T-cell (primary cell): Measurements from ENCODE around the gene FOXJ3. TPM values are rescaled to one million over a fixed set of nuclear protein-coding genes. Genes with fewer than 3 reads are reported as not detected.

Experiments
- ATAC-seq, 4 experiments: fragments of 200-7000 bp in 3 of 4; fragments of 150-1000 bp in 1 of 4; cut with Tn5 transposase; replicated peaks in 1 of 4; 1 replicate in 3 of 4; 2 replicates in 1 of 4; pipeline ENCODE4 v1.10.0; 2021; ENCODE audit warnings: moderate library complexity in 3 of 4, mild to moderate bottlenecking in 2 of 4, moderate number of reproducible peaks in 1 of 4
- CTCF ChIA-PET, 2 donors: fragments of 300-600 bp; sonication (Branson Sonifier 250); formaldehyde crosslinking; loops; one replicate each; lab custom pipeline; 2022; ENCODE audit warnings: antibody characterized with exemption in 2 of 2; lab: Charles Lee
- POLR2A ChIA-PET, 2 donors: fragments of 300-600 bp; sonication (Branson Sonifier 250); formaldehyde crosslinking; loops; one replicate each; lab custom pipeline; 2022; ENCODE audit warnings: antibody characterized with exemption in 2 of 2; lab: Charles Lee
- DNase-seq, 35 experiments: peaks; one replicate each; pipeline versions ENCODE4 v3.0.0 to v3.0.0-alpha.2; 2013 to 2023
- H3K27ac ChIP-seq: one replicate; pipeline ENCODE4 v1.5.1; 2013; ENCODE audit warnings: low read length
- H3K27me3 ChIP-seq, 2 experiments: replicated peaks in 1 of 2; 1 replicate in 1 of 2; 2 replicates in 1 of 2; pipeline versions ENCODE4 v1.6.1 to v1.7.0; 2013; ENCODE audit warnings: low read length in 1 of 2, mixed read lengths in 1 of 2; ENCODE audit not compliant: control insufficient read depth in 2 of 2, insufficient read depth in 2 of 2; ENCODE audit errors: extremely low read depth in 1 of 2
- H3K36me3 ChIP-seq, 2 donors: 1 replicate in 1 of 2; 2 replicates in 1 of 2; pipeline versions ENCODE4 v1.6.1 to v1.7.0; 2013; ENCODE audit warnings: low read length in 1 of 2; ENCODE audit not compliant: control insufficient read depth in 2 of 2, insufficient read depth in 1 of 2; ENCODE audit errors: extremely low read depth in 1 of 2
- H3K4me1 ChIP-seq, 2 experiments: 1 replicate in 1 of 2; 2 replicates in 1 of 2; pipeline versions ENCODE4 v1.6.1 to v1.7.0; 2013; ENCODE audit warnings: low read length in 2 of 2, mixed read lengths in 1 of 2; ENCODE audit not compliant: insufficient read depth in 2 of 2, control insufficient read depth in 1 of 2; ENCODE audit errors: extremely low read depth in 1 of 2
- H3K4me3 ChIP-seq, 2 donors: 1 replicate in 1 of 2; 2 replicates in 1 of 2; pipeline versions ENCODE4 v1.5.1 to v1.7.0; 2013; ENCODE audit warnings: mild to moderate bottlenecking in 2 of 2, low read length in 1 of 2, moderate library complexity in 1 of 2; ENCODE audit not compliant: control insufficient read depth in 1 of 2; ENCODE audit errors: extremely low read depth in 1 of 2
- H3K9me3 ChIP-seq: 2 replicates; pipeline ENCODE4 v1.7.0; 2013
- H3K27ac Mint-ChIP-seq, 2 donors: one replicate each; pipeline ENCODE4 v1.8.0; 2020 to 2021; ENCODE audit warnings: mild to moderate bottlenecking in 2 of 2, mixed read lengths in 2 of 2
- H3K27me3 Mint-ChIP-seq, 2 donors: one replicate each; pipeline ENCODE4 v1.8.0; 2021 to 2022; ENCODE audit warnings: mixed read lengths in 2 of 2
- H3K36me3 Mint-ChIP-seq: one replicate; pipeline ENCODE4 v1.8.0; 2021; ENCODE audit warnings: mixed read lengths
- H3K4me1 Mint-ChIP-seq, 3 donors: one replicate each; pipeline ENCODE4 v1.8.0; 2020 to 2022; ENCODE audit warnings: mixed read lengths in 3 of 3, mild to moderate bottlenecking in 1 of 3
- H3K4me3 Mint-ChIP-seq, 3 donors: one replicate each; pipeline ENCODE4 v1.8.0; 2020 to 2022; ENCODE audit warnings: mild to moderate bottlenecking in 3 of 3, mixed read lengths in 3 of 3, moderate library complexity in 3 of 3
- H3K9me3 Mint-ChIP-seq, 3 donors: one replicate each; pipeline ENCODE4 v1.8.0; 2020 to 2022; ENCODE audit warnings: mixed read lengths in 3 of 3
- WGBS: methylation state at CpG from one replicate; pipeline ENCODE4 v1.1.5; 2013; ENCODE audit warnings: missing lambda C conversion rate; ENCODE audit not compliant: insufficient coverage; 5-methylcytosine and 5-hydroxymethylcytosine counted together
- total RNA-seq, 35 experiments: library from RNA in 6 of 35; stranded (reverse) in 6 of 35; fragments of 120-200 nt in 1 of 35; gene quantifications; one replicate each; pipeline versions ENCODE4 v1.2.1 to v1.2.4 and lab custom pipeline; 2013 to 2026

Gene FOXJ3
- total RNA-seq, 5 donors from 2014 or later (not counting 1 experiment from before 2014, with no cell fraction given) = 71.4 to 87.7 (median 77.8) TPM

GRCh38 chr1:42311897-42312296 lies 23.1 kb downstream of the FOXJ3 start:
- Mint-ChIP-seq H3K4me1 (peaks cover 76 to 82% (median 79%) of the 10 kb centered on the region in 3 donors), H3K27ac (no peak overlapping the region), H3K4me3 (no peak overlapping the region), H3K36me3 (peaks cover 22% of the 10 kb centered on the region), H3K27me3 (no peaks in the 10 kb centered on the region), H3K9me3 (no peaks in the 10 kb centered on the region)
- CTCF ChIA-PET = no interaction called here
- no peak overlapping the region for H3K4me3 ChIP-seq
- POLR2A ChIA-PET = no interaction called here
- no peaks in the 10 kb centered on the region for H3K27me3 ChIP-seq
- peaks cover 13 to 20% of the 10 kb centered on the region in 2 experiments for H3K4me1 ChIP-seq
- no peaks in the 10 kb centered on the region for H3K36me3 ChIP-seq
- H3K27ac ChIP-seq = no peak overlapping the region
- H3K9me3 ChIP-seq = no peaks in the 10 kb centered on the region
- 100% methylated on average over 1 of the region's 4 CpGs for WGBS
- DNase-seq = no peak
- ATAC-seq = no peak

- peaks cover 73 to 80% (median 75%) of the 10 kb centered on the region in 3 donors for H3K4me1 Mint-ChIP-seq
Observed at GRCh38 chr1:42311138-42311537, 23.9 kb downstream of the FOXJ3 start.

GRCh38 chr1:42306977-42307376 lies 28.1 kb downstream of the FOXJ3 start:
- Mint-ChIP-seq H3K4me1 (peaks cover 58 to 71% (median 61%) of the 10 kb centered on the region in 3 donors), H3K9me3 (peaks cover under 1 to 11% (median 2%) of the 10 kb centered on the region in 3 donors), H3K36me3 (peaks cover 51% of the 10 kb centered on the region), H3K27me3 (no peaks in the 10 kb centered on the region), H3K27ac (no peak overlapping the region), H3K4me3 (no peak overlapping the region)
- ChIA-PET POLR2A (no interaction called here), CTCF (interaction anchor here in 1 of 2 donors (0.7 kb wide), 1 partner anchor 25 kb away, joined by 4 read pairs; no protein-coding TSS in a partner anchor)
- Histone ChIP-seq H3K9me3 (no peaks in the 10 kb centered on the region), H3K4me1 (peaks cover 5 to 7% of the 10 kb centered on the region in 2 experiments), H3K36me3 (peaks cover 0 to 6% of the 10 kb centered on the region in 2 donors), H3K27ac (no peak overlapping the region), H3K4me3 (no peak overlapping the region), H3K27me3 (no peaks in the 10 kb centered on the region)
- WGBS = no CpG with 5 or more reads among the region's 1 CpG
- ATAC-seq (no peak), DNase-seq (no peak)

More at GRCh38 chr1:42311138-42311537, 23.9 kb downstream of the FOXJ3 start:
- ChIA-PET CTCF (no interaction called here), POLR2A (no interaction called here)
- Mint-ChIP-seq H3K9me3 (no peaks in the 10 kb centered on the region), H3K27ac (no peak overlapping the region), H3K27me3 (no peaks in the 10 kb centered on the region), H3K36me3 (peaks cover 22% of the 10 kb centered on the region), H3K4me3 (no peak overlapping the region)
- Histone ChIP-seq H3K27ac (no peak overlapping the region), H3K4me3 (no peak overlapping the region), H3K27me3 (no peaks in the 10 kb centered on the region), H3K4me1 (peaks cover 14 to 20% of the 10 kb centered on the region in 2 experiments), H3K9me3 (no peaks in the 10 kb centered on the region), H3K36me3 (no peaks in the 10 kb centered on the region)
- DNase-seq = no peak
- no CpG with 5 or more reads among the region's 1 CpG for WGBS
- ATAC-seq = no peak

- peaks cover 5% of the 10 kb centered on the region in 2 experiments for H3K4me1 ChIP-seq
- no peak overlapping the region for H3K4me3 ChIP-seq
- no peak overlapping the region for H3K27ac Mint-ChIP-seq
- peaks cover 0 to 6% of the 10 kb centered on the region in 2 donors for H3K36me3 ChIP-seq
- ChIA-PET POLR2A (no interaction called here), CTCF (no interaction called here)
- no peaks in the 10 kb centered on the region for H3K27me3 ChIP-seq
- H3K27me3 Mint-ChIP-seq = no peaks in the 10 kb centered on the region
- DNase-seq = no peak
- no peak overlapping the region for H3K27ac ChIP-seq
- H3K4me1 Mint-ChIP-seq = peaks cover 55 to 71% (median 56%) of the 10 kb centered on the region in 3 donors
- H3K9me3 Mint-ChIP-seq = peaks cover 7 to 17% (median 9%) of the 10 kb centered on the region in 3 donors
- peaks cover 52% of the 10 kb centered on the region for H3K36me3 Mint-ChIP-seq
- no CpG with 5 or more reads among the region's 5 CpGs for WGBS
- no peak for ATAC-seq
- no peak overlapping the region for H3K4me3 Mint-ChIP-seq
- no peaks in the 10 kb centered on the region for H3K9me3 ChIP-seq
Observed at GRCh38 chr1:42305639-42306038, 29.4 kb downstream of the FOXJ3 start.

GRCh38 chr1:42302034-42302433 lies 33.0 kb downstream of the FOXJ3 start:
- peaks cover 10 to 25% of the 10 kb centered on the region in 2 experiments for H3K4me1 ChIP-seq
- ATAC-seq (no peak), DNase-seq (no peak)
- H3K9me3 ChIP-seq = no peaks in the 10 kb centered on the region
- peaks cover 0 to 8% of the 10 kb centered on the region in 2 donors for H3K36me3 ChIP-seq
- Mint-ChIP-seq H3K27me3 (no peaks in the 10 kb centered on the region), H3K4me3 (no peak overlapping the region), H3K4me1 (peaks cover 67 to 70% (median 69%) of the 10 kb centered on the region in 3 donors), H3K27ac (no peak overlapping the region), H3K36me3 (peaks cover 39% of the 10 kb centered on the region), H3K9me3 (peaks cover 7 to 17% (median 9%) of the 10 kb centered on the region in 3 donors)
- POLR2A ChIA-PET = no interaction called here
- no peaks in the 10 kb centered on the region for H3K27me3 ChIP-seq
- CTCF ChIA-PET = interaction anchor here (0.6 kb wide), 3 partner anchors 76 to 753 kb away, joined by 3 to 6 read pairs (median 4); no protein-coding TSS in a partner anchor
- 100% methylated on average over 1 of the region's 1 CpG for WGBS
- H3K4me3 ChIP-seq = no peak overlapping the region
- no peak overlapping the region for H3K27ac ChIP-seq

GRCh38 chr1:42298520-42298919 lies 36.5 kb downstream of the FOXJ3 start:
- ChIA-PET POLR2A (no interaction called here), CTCF (no interaction called here)
- peaks cover 7 to 12% (median 7%) of the 10 kb centered on the region in 3 donors for H3K9me3 Mint-ChIP-seq
- peaks cover 0 to 8% of the 10 kb centered on the region in 2 donors for H3K36me3 ChIP-seq
- no peak overlapping the region for H3K27ac ChIP-seq
- peak overlapping the region; percentile 15 to 53 (median 46) for H3K4me3 Mint-ChIP-seq
- peaks cover 60 to 63% (median 62%) of the 10 kb centered on the region in 3 donors for H3K4me1 Mint-ChIP-seq
- no peak overlapping the region for H3K4me3 ChIP-seq
- DNase-seq (peak in 1 of 35 experiments; percentile 23), ATAC-seq (peak in 3 of 4 experiments; percentile 24 to 93 (median 60))
- H3K27me3 Mint-ChIP-seq = no peaks in the 10 kb centered on the region
- H3K27ac Mint-ChIP-seq = peak overlapping the region; percentile 51 to 71
- H3K4me1 ChIP-seq = peaks cover 8 to 25% of the 10 kb centered on the region in 2 experiments
- H3K27me3 ChIP-seq = no peaks in the 10 kb centered on the region
- H3K9me3 ChIP-seq = no peaks in the 10 kb centered on the region
- peaks cover 27% of the 10 kb centered on the region for H3K36me3 Mint-ChIP-seq
- WGBS = no CpG with 5 or more reads among the region's 2 CpGs
